Retinal pigment epithelial cell (primary cell): Measurements from ENCODE around the gene ZNF69.
"Not testable (repeated sequence)": the region's sequence is repeated elsewhere in the genome, so short reads cannot be mapped to it uniquely, and the experiment has no call there.

Experiments used
- DNase-seq: peaks from one replicate; pipeline ENCODE4 v3.0.0-alpha.2; 2010; ENCODE audit warnings: low read depth
- H3K4me3 ChIP-seq: 2 replicates; pipeline ENCODE4 v1.5.1; 2011; ENCODE audit warnings: mild to moderate bottlenecking, low read length, control low read depth, moderate library complexity
- CTCF ChIP-seq: conservative IDR thresholded peaks from 2 replicates; pipeline ENCODE4 v1.5.1; 2011; ENCODE audit warnings: low read depth, low read length, control low read depth, inconsistent platforms

The ZNF69 gene

DNA sequence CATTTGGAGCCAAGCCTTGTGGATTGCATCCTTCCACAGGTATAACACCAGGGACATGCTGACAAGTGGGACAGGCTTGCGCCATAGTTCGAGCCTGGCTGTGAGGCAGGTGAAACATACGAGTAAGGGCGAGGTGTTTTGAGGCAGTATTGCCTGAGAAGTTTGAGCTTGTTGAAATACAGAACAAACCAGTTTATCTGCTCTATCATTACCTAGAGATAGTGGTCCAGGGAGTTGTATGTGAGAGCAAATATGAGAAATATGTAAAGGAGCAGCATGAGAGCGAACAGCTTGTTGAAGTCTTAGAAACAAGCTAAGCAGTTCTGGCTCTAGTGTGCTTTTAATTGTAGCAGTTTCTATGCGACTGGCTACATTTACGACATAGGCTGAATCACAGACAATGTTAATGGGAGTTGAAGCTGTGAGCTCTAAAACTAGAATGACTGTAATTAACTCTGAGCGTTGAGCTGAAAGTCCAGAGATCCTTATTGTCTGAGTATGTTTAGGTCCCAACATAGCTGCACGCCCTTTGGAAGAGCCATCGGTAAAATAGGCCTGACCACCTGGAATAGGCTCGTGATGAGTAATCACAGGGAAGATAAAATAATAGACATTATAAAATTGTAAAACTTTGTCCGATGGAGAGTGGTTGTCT, 30.9 kb upstream of the ZNF69 start:
- TF ChIP-seq CTCF: no peak
- no peak overlapping the region for H3K4me3 ChIP-seq
- DNase-seq: no peak

DNA sequence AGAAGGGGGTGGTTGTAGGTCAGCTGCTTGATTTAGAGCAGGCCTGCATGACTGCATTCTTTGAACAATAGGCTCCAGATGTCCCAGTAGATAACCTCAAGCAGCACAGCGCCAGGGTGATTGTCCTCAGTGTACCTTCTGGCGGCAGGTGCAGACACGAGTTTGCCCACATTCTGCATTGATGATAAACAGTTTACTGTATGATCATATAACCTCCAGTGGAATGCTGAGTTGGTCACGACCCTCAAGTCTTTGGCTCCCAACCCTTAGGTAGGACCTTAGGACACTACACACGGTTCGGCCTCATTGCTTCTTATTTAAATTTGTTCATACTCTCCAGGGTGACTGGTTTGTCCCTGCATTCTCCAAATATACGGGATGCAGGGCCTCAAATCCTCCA, 26.9 kb upstream of the ZNF69 start:
- TF ChIP-seq CTCF: no peak
- DNase-seq: no peak
- H3K4me3 ChIP-seq: no peak overlapping the region

GRCh38 chr19:11861301-11861700, 26.3 kb upstream of the ZNF69 start:
- no peak for DNase-seq
- no peak for TF ChIP-seq CTCF
- H3K4me3 ChIP-seq: no peak overlapping the region

- not testable (repeated sequence) for DNase-seq, H3K4me3 ChIP-seq
Observed at GRCh38 chr19:11867766-11868165, 19.8 kb upstream of the ZNF69 start.

DNA sequence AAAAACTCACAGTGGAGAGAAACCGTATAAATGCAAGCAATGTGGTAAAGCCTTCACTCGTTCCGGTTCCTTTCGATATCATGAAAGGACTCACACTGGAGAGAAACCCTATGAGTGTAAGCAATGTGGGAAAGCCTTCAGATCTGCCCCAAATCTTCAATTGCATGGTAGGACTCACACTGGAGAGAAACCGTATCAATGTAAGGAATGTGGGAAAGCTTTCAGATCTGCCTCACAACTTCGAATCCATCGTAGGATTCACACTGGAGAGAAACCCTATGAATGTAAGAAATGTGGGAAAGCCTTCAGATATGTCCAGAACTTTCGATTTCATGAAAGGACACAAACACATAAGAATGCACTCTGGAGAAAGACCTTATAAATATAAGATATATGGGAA, 19.4 kb upstream of the ZNF69 start:
- no peak for TF ChIP-seq CTCF
- no peak for DNase-seq
- no peak overlapping the region for H3K4me3 ChIP-seq

DNA sequence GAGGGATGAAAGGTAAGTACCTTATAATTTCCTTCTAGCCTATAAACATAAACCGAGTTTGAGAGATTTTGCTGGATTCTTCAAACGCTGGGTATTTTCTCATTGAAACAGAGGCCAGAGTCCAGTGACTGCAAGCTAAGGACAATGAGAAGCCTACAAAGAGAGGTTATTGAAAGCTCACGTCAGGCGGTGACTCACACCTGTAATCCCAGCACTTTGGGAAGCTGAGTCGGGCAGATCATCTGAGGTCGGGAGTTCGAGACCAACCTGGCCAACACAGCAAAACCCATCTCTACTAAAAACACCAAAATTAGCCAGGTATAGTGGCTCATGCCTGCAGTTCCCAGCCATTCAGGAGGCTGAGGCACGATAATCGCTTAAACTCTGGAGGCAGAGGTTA, 15.0 kb upstream of the ZNF69 start:
- no peak for DNase-seq
- H3K4me3 ChIP-seq: no peak overlapping the region
- no peak for TF ChIP-seq CTCF

- H3K4me3 ChIP-seq: no peak overlapping the region
- TF ChIP-seq CTCF: no peak
- DNase-seq: no peak
Observed at GRCh38 chr19:11873762-11874161, 13.8 kb upstream of the ZNF69 start.

GRCh38 chr19:11879687-11880266, 7.8 kb upstream of the ZNF69 start:
- DNase-seq, H3K4me3 ChIP-seq: not testable (repeated sequence)
